ENCODE results near the gene CTSC.

GRCh38 chr11:88370782-88371181 lies 33.2 kb upstream of the CTSC start:
- TF ChIP-seq, protein P1, sequence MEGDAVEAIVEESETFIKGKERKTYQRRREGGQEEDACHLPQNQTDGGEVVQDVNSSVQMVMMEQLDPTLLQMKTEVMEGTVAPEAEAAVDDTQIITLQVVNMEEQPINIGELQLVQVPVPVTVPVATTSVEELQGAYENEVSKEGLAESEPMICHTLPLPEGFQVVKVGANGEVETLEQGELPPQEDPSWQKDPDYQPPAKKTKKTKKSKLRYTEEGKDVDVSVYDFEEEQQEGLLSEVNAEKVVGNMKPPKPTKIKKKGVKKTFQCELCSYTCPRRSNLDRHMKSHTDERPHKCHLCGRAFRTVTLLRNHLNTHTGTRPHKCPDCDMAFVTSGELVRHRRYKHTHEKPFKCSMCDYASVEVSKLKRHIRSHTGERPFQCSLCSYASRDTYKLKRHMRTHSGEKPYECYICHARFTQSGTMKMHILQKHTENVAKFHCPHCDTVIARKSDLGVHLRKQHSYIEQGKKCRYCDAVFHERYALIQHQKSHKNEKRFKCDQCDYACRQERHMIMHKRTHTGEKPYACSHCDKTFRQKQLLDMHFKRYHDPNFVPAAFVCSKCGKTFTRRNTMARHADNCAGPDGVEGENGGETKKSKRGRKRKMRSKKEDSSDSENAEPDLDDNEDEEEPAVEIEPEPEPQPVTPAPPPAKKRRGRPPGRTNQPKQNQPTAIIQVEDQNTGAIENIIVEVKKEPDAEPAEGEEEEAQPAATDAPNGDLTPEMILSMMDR (conservative IDR thresholded peaks at IDR 0.05): no peak
- TF ChIP-seq ZFX (IDR thresholded peaks at IDR 0.05): no peak
